Stimulated activated CD4-positive, alpha-beta T cell treated with anti-CD3 and anti-CD28 coated beads, Interleukin-1b, Interleukin-23, amount 100 ng/mL, for 48 hours (primary cell): ENCODE data around the gene ZNF791.
"Not testable (repeated sequence)": the region's sequence is repeated elsewhere in the genome, so short reads cannot be mapped to it uniquely, and the experiment has no call there.

Experiments
- DNase-seq: peaks from one replicate; pipeline ENCODE4 v3.0.0-alpha.2; 2020

ZNF791 gene

GRCh38 chr19:12636631-12637030 is 25.9 kb downstream of the ZNF791 start:
- DNase-seq: no peak

- no peak for DNase-seq
These were observed 28.0 kb downstream of the ZNF791 start for GRCh38 chr19:12638611-12639182.

- peak; percentile 92 for DNase-seq
These were observed 29.3 kb downstream of the ZNF791 start for GRCh38 chr19:12639901-12640613.

GRCh38 chr19:12641456-12641855 is 30.7 kb downstream of the ZNF791 start:
- no peak for DNase-seq

- no peak for DNase-seq
These were observed 31.8 kb downstream of the ZNF791 start for GRCh38 chr19:12642506-12642905.

- not testable (repeated sequence) for DNase-seq
These were observed 33.0 kb downstream of the ZNF791 start for GRCh38 chr19:12643716-12644115.

GRCh38 chr19:12646551-12646950 is 35.8 kb downstream of the ZNF791 start:
- DNase-seq: no peak

- DNase-seq: no peak
These were observed 36.3 kb downstream of the ZNF791 start for GRCh38 chr19:12647047-12647446.

GRCh38 chr19:12647490-12648071 is 36.9 kb downstream of the ZNF791 start:
- peak; percentile 57 for DNase-seq

- DNase-seq: no peak
These were observed 37.4 kb downstream of the ZNF791 start for GRCh38 chr19:12648088-12648487.

GRCh38 chr19:12649941-12650340 is 39.2 kb downstream of the ZNF791 start:
- no peak for DNase-seq

GRCh38 chr19:12652219-12652618 is 41.5 kb downstream of the ZNF791 start:
- no peak for DNase-seq

GRCh38 chr19:12655546-12655945 is 44.8 kb downstream of the ZNF791 start:
- DNase-seq: no peak

- DNase-seq: peak; percentile 49
These were observed 46.3 kb downstream of the ZNF791 start for GRCh38 chr19:12656899-12657571.

- no peak for DNase-seq
These were observed 47.2 kb downstream of the ZNF791 start for GRCh38 chr19:12657966-12658365.

GRCh38 chr19:12660980-12661379 is 50.3 kb downstream of the ZNF791 start:
- no peak for DNase-seq

GRCh38 chr19:12664406-12665280 is 53.9 kb downstream of the ZNF791 start:
- no peak for DNase-seq

GRCh38 chr19:12665281-12665573 is 54.5 kb downstream of the ZNF791 start:
- peak; percentile 73 for DNase-seq

GRCh38 chr19:12665671-12666264 is 55.0 kb downstream of the ZNF791 start:
- DNase-seq: peak; percentile 27

- peak; percentile 74 for DNase-seq
These were observed 55.7 kb downstream of the ZNF791 start, which contains the start of the genes MAN2B1 and WDR83 for GRCh38 chr19:12666265-12667048. Gene MAN2B1, minus strand, starts transcription at chr19:12666742. Its CDS starts 41 bp downstream, at chr19:12666701. Gene WDR83, plus strand, starts transcription at chr19:12666807. Its CDS starts 2,984 bp downstream, at chr19:12669791.

- DNase-seq: no peak
These were observed 57.1 kb downstream of the ZNF791 start for GRCh38 chr19:12667731-12668302.
